ENCODE results near the gene FNDC11. TPM values are rescaled to one million over a fixed set of nuclear protein-coding genes. Genes with fewer than 3 reads are reported as not detected.

Gene FNDC11
- total and polyA plus RNA-seq, 2 of the 13 experiments (the other 11 are each of a cell fraction or from before 2014, with no cell fraction given) = 0.07 TPM; not detected in 1

GRCh38 chr20:63534831-63535651, 18.9 kb upstream of the FNDC11 start (continued):
- TF ChIP-seq PAXIP1 (CRISPR knock-in tag; conservative IDR thresholded peaks at IDR 0.05) (peak; percentile 24; the same call in 1 of the 2 replicates), ZNF543 (CRISPR knock-in tag; IDR thresholded peaks at IDR 0.05) (0 out of 2 replicates have a peak, but pooled peaks have one; percentile 25), MTA1 (CRISPR knock-in tag; IDR thresholded peaks at IDR 0.05; ENCODE audit: borderline replicate concordance) (peak; percentile 89; the same call in 1 of the 2 replicates), SAP130 (CRISPR knock-in tag; IDR thresholded peaks at IDR 0.05; ENCODE audit: low read depth) (peak; percentile 22; the same call in 1 of the 2 replicates), MAX (IDR thresholded peaks at IDR 0.05) (peak; percentile 63), NR2F6 (IDR thresholded peaks at IDR 0.05) (peak; percentile 16; the same call in 1 of the 2 replicates), NR2F6 (CRISPR knock-in tag; IDR thresholded peaks at IDR 0.05) (peak; percentile 62; the same call in 1 of the 2 replicates), ZNF646 (CRISPR knock-in tag; IDR thresholded peaks at IDR 0.05) (peak; percentile 88), TFAP4 (IDR thresholded peaks at IDR 0.05; ENCODE audit: borderline replicate concordance, low read depth) (peak; percentile 25; the same call in 1 of the 2 replicates), ZNF225 (CRISPR knock-in tag; IDR thresholded peaks at IDR 0.05) (peak; percentile 67; the same call in 1 of the 2 replicates), GLI4 (CRISPR knock-in tag; IDR thresholded peaks at IDR 0.05; ENCODE audit: borderline replicate concordance) (peak; percentile 67; the same call in 1 of the 2 replicates), MAFG (CRISPR knock-in tag; IDR thresholded peaks at IDR 0.05) (peak; percentile 60; the same call in 1 of the 2 replicates), BCL3 (CRISPR knock-in tag; IDR thresholded peaks at IDR 0.05) (peak; percentile 87; the same call in 1 of the 2 replicates)

Measured in HepG2 (cell line).